Bronchial epithelial cell (primary cell): ENCODE data around the gene MYEOV. TPM values are rescaled to one million over a fixed set of nuclear protein-coding genes. Genes with fewer than 3 reads are reported as not detected.
A peak's percentile ranks its signal among the peaks of the same experiment; 100 is the strongest.

Experiments
- DNase-seq: peaks from one replicate; pipeline ENCODE4 v3.0.0-alpha.2; 2010; ENCODE audit warnings: low read depth
- FAIRE-seq: peaks from 2 replicates; lab custom pipeline; 2011; peaks lifted over from hg19 to GRCh38; lab: Jason Lieb, UNC
- H3K27me3 ChIP-seq: 2 replicates; pipeline ENCODE4 v1.5.1; 2011; ENCODE audit warnings: low read length; ENCODE audit not compliant: control insufficient read depth, insufficient read depth
- H3K36me3 ChIP-seq: 2 replicates; pipeline ENCODE4 v1.5.1; 2011; ENCODE audit warnings: low read length; ENCODE audit not compliant: control insufficient read depth, insufficient read depth
- H3K4me3 ChIP-seq: 2 replicates; pipeline ENCODE4 v1.5.1; 2011; ENCODE audit warnings: mild to moderate bottlenecking, low read depth, low read length, control low read depth
- CTCF ChIP-seq: IDR thresholded peaks from 2 replicates; pipeline ENCODE4 v1.5.1; 2011; ENCODE audit warnings: mild to moderate bottlenecking, moderate library complexity, low read length, control low read depth, inconsistent platforms; ENCODE audit not compliant: insufficient read depth, severe bottlenecking
- total RNA-seq: library from RNA; depleted of rRNA; stranded (reverse); fragments of >200 nt; gene quantifications from 2 replicates; pipeline ENCODE4 v1.2.1, GENCODE V29; 2014

Gene MYEOV
- total RNA-seq, 1 donor from 2014 or later: 0.26 TPM

- Histone ChIP-seq H3K27me3 (peaks cover 4% of the 10 kb centered on the region), H3K36me3 (no peaks in the 10 kb centered on the region), H3K4me3 (no peak overlapping the region)
- no peak for TF ChIP-seq CTCF
- FAIRE-seq (no peak), DNase-seq (no peak)
Observed at GRCh38 chr11:69305885-69306540, 12.1 kb downstream of the MYEOV start.

- no peak for FAIRE-seq
- Histone ChIP-seq H3K36me3 (no peaks in the 10 kb centered on the region), H3K27me3 (peaks cover 4% of the 10 kb centered on the region), H3K4me3 (no peak overlapping the region)
- no peak for TF ChIP-seq CTCF
- DNase-seq: no peak
Observed at GRCh38 chr11:69306821-69307220, 12.9 kb downstream of the MYEOV start.

GRCh38 chr11:69307421-69307820 lies 13.5 kb downstream of the MYEOV start:
- Histone ChIP-seq H3K4me3 (no peak overlapping the region), H3K36me3 (no peaks in the 10 kb centered on the region), H3K27me3 (peaks cover 4% of the 10 kb centered on the region)
- no peak for DNase-seq
- no peak for TF ChIP-seq CTCF
- no peak for FAIRE-seq

GRCh38 chr11:69307871-69308431 lies 14.0 kb downstream of the MYEOV start:
- DNase-seq (no peak), FAIRE-seq (peak; percentile 93)
- no peak for TF ChIP-seq CTCF
- peaks cover 4% of the 10 kb centered on the region for H3K27me3 ChIP-seq
- H3K4me3 ChIP-seq: no peak overlapping the region
- no peaks in the 10 kb centered on the region for H3K36me3 ChIP-seq

- Histone ChIP-seq H3K4me3 (no peak overlapping the region), H3K36me3 (no peaks in the 10 kb centered on the region), H3K27me3 (peaks cover 4% of the 10 kb centered on the region)
- TF ChIP-seq CTCF: no peak
- no peak for DNase-seq
- peak; percentile 52 for FAIRE-seq
Observed at GRCh38 chr11:69308491-69308911, 14.5 kb downstream of the MYEOV start.
